T-cell (primary cell): ENCODE results near the gene NHSL2. TPM values are rescaled to one million over a fixed set of nuclear protein-coding genes. Genes with fewer than 3 reads are reported as not detected.

Experiments used
- ATAC-seq, 4 experiments: fragments of 200-7000 bp in 3 of 4; fragments of 150-1000 bp in 1 of 4; cut with Tn5 transposase; replicated peaks in 1 of 4; 1 replicate in 3 of 4; 2 replicates in 1 of 4; pipeline ENCODE4 v1.10.0; 2021; ENCODE audit warnings: moderate library complexity in 3 of 4, mild to moderate bottlenecking in 2 of 4, moderate number of reproducible peaks in 1 of 4
- CTCF ChIA-PET, 2 donors: fragments of 300-600 bp; sonication (Branson Sonifier 250); formaldehyde crosslinking; loops; one replicate each; lab custom pipeline; 2022; ENCODE audit warnings: antibody characterized with exemption in 2 of 2; lab: Charles Lee
- POLR2A ChIA-PET, 2 donors: fragments of 300-600 bp; sonication (Branson Sonifier 250); formaldehyde crosslinking; loops; one replicate each; lab custom pipeline; 2022; ENCODE audit warnings: antibody characterized with exemption in 2 of 2; lab: Charles Lee
- DNase-seq, 35 experiments: peaks; one replicate each; pipeline versions ENCODE4 v3.0.0 to v3.0.0-alpha.2; 2013 to 2023
- H3K27ac ChIP-seq: one replicate; pipeline ENCODE4 v1.5.1; 2013; ENCODE audit warnings: low read length
- H3K27me3 ChIP-seq, 2 experiments: replicated peaks in 1 of 2; 1 replicate in 1 of 2; 2 replicates in 1 of 2; pipeline versions ENCODE4 v1.6.1 to v1.7.0; 2013; ENCODE audit warnings: low read length in 1 of 2, mixed read lengths in 1 of 2; ENCODE audit not compliant: control insufficient read depth in 2 of 2, insufficient read depth in 2 of 2; ENCODE audit errors: extremely low read depth in 1 of 2
- H3K36me3 ChIP-seq, 2 donors: 1 replicate in 1 of 2; 2 replicates in 1 of 2; pipeline versions ENCODE4 v1.6.1 to v1.7.0; 2013; ENCODE audit warnings: low read length in 1 of 2; ENCODE audit not compliant: control insufficient read depth in 2 of 2, insufficient read depth in 1 of 2; ENCODE audit errors: extremely low read depth in 1 of 2
- H3K4me1 ChIP-seq, 2 experiments: 1 replicate in 1 of 2; 2 replicates in 1 of 2; pipeline versions ENCODE4 v1.6.1 to v1.7.0; 2013; ENCODE audit warnings: low read length in 2 of 2, mixed read lengths in 1 of 2; ENCODE audit not compliant: insufficient read depth in 2 of 2, control insufficient read depth in 1 of 2; ENCODE audit errors: extremely low read depth in 1 of 2
- H3K4me3 ChIP-seq, 2 donors: 1 replicate in 1 of 2; 2 replicates in 1 of 2; pipeline versions ENCODE4 v1.5.1 to v1.7.0; 2013; ENCODE audit warnings: mild to moderate bottlenecking in 2 of 2, low read length in 1 of 2, moderate library complexity in 1 of 2; ENCODE audit not compliant: control insufficient read depth in 1 of 2; ENCODE audit errors: extremely low read depth in 1 of 2
- H3K9me3 ChIP-seq: 2 replicates; pipeline ENCODE4 v1.7.0; 2013
- H3K27ac Mint-ChIP-seq, 2 donors: one replicate each; pipeline ENCODE4 v1.8.0; 2020 to 2021; ENCODE audit warnings: mild to moderate bottlenecking in 2 of 2, mixed read lengths in 2 of 2
- H3K27me3 Mint-ChIP-seq, 2 donors: one replicate each; pipeline ENCODE4 v1.8.0; 2021 to 2022; ENCODE audit warnings: mixed read lengths in 2 of 2
- H3K36me3 Mint-ChIP-seq: one replicate; pipeline ENCODE4 v1.8.0; 2021; ENCODE audit warnings: mixed read lengths
- H3K4me1 Mint-ChIP-seq, 3 donors: one replicate each; pipeline ENCODE4 v1.8.0; 2020 to 2022; ENCODE audit warnings: mixed read lengths in 3 of 3, mild to moderate bottlenecking in 1 of 3
- H3K4me3 Mint-ChIP-seq, 3 donors: one replicate each; pipeline ENCODE4 v1.8.0; 2020 to 2022; ENCODE audit warnings: mild to moderate bottlenecking in 3 of 3, mixed read lengths in 3 of 3, moderate library complexity in 3 of 3
- H3K9me3 Mint-ChIP-seq, 3 donors: one replicate each; pipeline ENCODE4 v1.8.0; 2020 to 2022; ENCODE audit warnings: mixed read lengths in 3 of 3
- WGBS: methylation state at CpG from one replicate; pipeline ENCODE4 v1.1.5; 2013; ENCODE audit warnings: missing lambda C conversion rate; ENCODE audit not compliant: insufficient coverage; 5-methylcytosine and 5-hydroxymethylcytosine counted together
- total RNA-seq, 35 experiments: library from RNA in 6 of 35; stranded (reverse) in 6 of 35; fragments of 120-200 nt in 1 of 35; gene quantifications; one replicate each; pipeline versions ENCODE4 v1.2.1 to v1.2.4 and lab custom pipeline; 2013 to 2026

NHSL2 gene
- total RNA-seq, 5 donors from 2014 or later (not counting 1 experiment from before 2014, with no cell fraction given), result 3.3 to 11.7 (median 8.1) TPM

DNA sequence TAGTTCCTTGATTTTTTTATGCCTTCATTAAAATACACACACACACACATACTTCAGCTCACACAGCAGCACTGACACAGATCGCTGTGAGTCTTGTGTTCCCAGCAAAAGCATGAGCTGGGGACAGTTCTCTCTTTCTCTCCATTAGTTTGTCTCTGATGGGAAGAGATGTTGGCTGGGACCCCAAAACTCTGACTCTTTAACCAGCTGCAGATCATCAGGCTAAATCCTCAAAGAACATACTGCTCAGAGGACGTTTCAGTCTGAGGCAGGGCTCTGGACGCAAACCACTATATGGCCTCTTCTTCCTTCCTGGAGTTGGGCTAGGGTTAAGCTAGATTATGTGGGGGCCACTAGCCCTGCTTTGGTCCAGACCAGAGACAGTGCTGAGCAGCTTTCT is 109.6 kb downstream of the NHSL2 start:
- no peaks in the 10 kb centered on the region for H3K36me3 ChIP-seq
- H3K27me3 ChIP-seq, result peaks cover 2 to 11% of the 10 kb centered on the region in 2 experiments
- DNase-seq (no peak), ATAC-seq (no peak)
- Mint-ChIP-seq H3K27ac (no peak overlapping the region), H3K4me3 (no peak overlapping the region), H3K27me3 (peaks cover 0 to 57% of the 10 kb centered on the region in 2 donors), H3K4me1 (peaks cover 6 to 26% (median 14%) of the 10 kb centered on the region in 3 donors), H3K9me3 (no peaks in the 10 kb centered on the region), H3K36me3 (no peaks in the 10 kb centered on the region)
- ChIA-PET CTCF (interaction anchor here in 1 of 2 donors (2.8 kb wide), 1 partner anchor 106 kb away, joined by 20 read pairs; no protein-coding TSS in a partner anchor), POLR2A (no interaction called here)
- no peak overlapping the region for H3K27ac ChIP-seq
- H3K4me1 ChIP-seq, result peaks cover 0 to 20% of the 10 kb centered on the region in 2 experiments
- H3K4me3 ChIP-seq, result no peak overlapping the region
- WGBS, result no CpG with 5 or more reads among the region's 3 CpGs
- no peaks in the 10 kb centered on the region for H3K9me3 ChIP-seq

DNA sequence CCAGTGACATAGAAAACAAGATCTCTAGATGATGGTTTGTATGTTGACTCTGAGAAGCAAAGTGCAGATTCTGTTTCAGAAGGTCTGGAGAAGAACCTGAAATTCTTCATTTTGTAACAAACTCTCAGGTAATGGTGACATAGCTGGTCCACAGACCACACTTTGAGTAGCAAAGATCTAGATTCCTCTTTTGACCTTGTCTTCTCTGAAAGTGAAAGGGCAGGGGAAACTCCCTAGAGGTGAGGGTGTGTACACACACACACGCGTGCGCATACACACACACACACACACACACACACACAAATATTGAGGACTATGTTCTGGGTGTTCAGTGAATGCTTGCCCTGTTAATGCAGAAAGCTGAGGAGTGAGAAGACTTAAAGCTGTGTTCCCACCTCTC is 110.1 kb downstream of the NHSL2 start:
- Histone ChIP-seq H3K27me3 (peaks cover 2 to 11% of the 10 kb centered on the region in 2 experiments), H3K9me3 (no peaks in the 10 kb centered on the region), H3K4me1 (peaks cover 0 to 20% of the 10 kb centered on the region in 2 experiments), H3K27ac (no peak overlapping the region), H3K4me3 (no peak overlapping the region), H3K36me3 (no peaks in the 10 kb centered on the region)
- ChIA-PET POLR2A (no interaction called here), CTCF (interaction anchor here in 1 of 2 donors (2.1 to 2.8 kb wide), 2 partner anchors 11 to 105 kb away, joined by 8 to 20 read pairs; no protein-coding TSS in a partner anchor)
- Mint-ChIP-seq H3K36me3 (no peaks in the 10 kb centered on the region), H3K4me3 (no peak overlapping the region), H3K27ac (no peak overlapping the region), H3K9me3 (no peaks in the 10 kb centered on the region), H3K4me1 (peaks cover 6 to 26% (median 14%) of the 10 kb centered on the region in 3 donors), H3K27me3 (peaks cover 0 to 55% of the 10 kb centered on the region in 2 donors)
- peak in 1 of 35 experiments; percentile 29 for DNase-seq
- WGBS, result no CpG with 5 or more reads among the region's 3 CpGs
- ATAC-seq, result no peak

DNA sequence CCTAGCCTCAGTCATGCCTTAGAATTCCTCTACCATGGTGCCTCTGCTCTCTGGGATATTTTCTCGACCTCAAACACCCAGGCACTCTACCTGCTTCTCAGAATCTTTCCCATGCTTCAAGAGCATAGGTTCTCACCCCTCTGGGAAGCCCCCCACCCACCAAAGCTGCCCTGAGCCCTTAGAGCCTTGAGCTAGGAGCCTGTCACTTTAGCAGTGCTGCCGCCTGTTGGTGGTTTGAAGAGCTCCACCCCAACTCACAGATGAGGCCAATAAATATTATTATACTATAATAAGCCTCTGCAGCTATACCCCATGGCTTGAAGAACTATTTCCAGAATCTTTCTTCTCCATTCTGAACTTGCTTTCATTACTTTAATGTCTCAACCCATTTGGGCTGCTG is 111.3 kb downstream of the NHSL2 start:
- POLR2A ChIA-PET, result no interaction called here
- no CpG with 5 or more reads among the region's 2 CpGs for WGBS
- Mint-ChIP-seq H3K9me3 (no peaks in the 10 kb centered on the region), H3K27me3 (peaks cover 0 to 45% of the 10 kb centered on the region in 2 donors), H3K36me3 (no peaks in the 10 kb centered on the region), H3K4me3 (no peak overlapping the region), H3K27ac (no peak overlapping the region), H3K4me1 (peaks cover 6 to 32% (median 18%) of the 10 kb centered on the region in 3 donors)
- Histone ChIP-seq H3K36me3 (no peaks in the 10 kb centered on the region), H3K4me1 (peaks cover 0 to 27% of the 10 kb centered on the region in 2 experiments), H3K27ac (no peak overlapping the region), H3K4me3 (no peak overlapping the region), H3K9me3 (no peaks in the 10 kb centered on the region), H3K27me3 (peaks cover 2 to 10% of the 10 kb centered on the region in 2 experiments)
- CTCF ChIA-PET, result interaction anchor here in 1 of 2 donors (0.6 to 2.8 kb wide), 6 partner anchors 9 to 104 kb away, joined by 3 to 20 read pairs (median 4); no protein-coding TSS in a partner anchor
- no peak for ATAC-seq
- DNase-seq, result peak in 9 of 35 experiments; percentile 1 to 41 (median 7)

DNA sequence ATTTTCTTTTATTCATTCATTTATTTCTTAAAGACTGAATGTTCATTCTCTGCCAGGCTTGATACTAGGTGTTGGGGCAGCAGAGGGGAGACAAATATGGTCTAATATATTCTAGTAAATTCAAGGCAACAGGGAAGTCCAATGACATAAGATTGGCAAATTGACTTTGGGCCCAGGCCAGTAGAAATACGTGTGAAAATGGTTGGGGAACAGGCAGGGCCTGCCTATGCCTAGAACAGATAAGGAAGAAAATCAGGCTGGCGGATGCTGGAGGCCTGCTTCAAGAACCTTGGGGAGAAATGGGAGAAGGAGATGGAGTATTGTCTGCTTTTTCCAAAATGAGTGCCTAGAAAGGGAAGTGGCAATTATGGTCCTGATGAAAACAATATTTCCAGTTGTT is 112.4 kb downstream of the NHSL2 start:
- ChIA-PET POLR2A (no interaction called here), CTCF (interaction anchor here in 1 of 2 donors (0.6 kb wide), 1 partner anchor 76 kb away, joined by 7 read pairs; no protein-coding TSS in a partner anchor)
- Histone ChIP-seq H3K27ac (no peak overlapping the region), H3K36me3 (no peaks in the 10 kb centered on the region), H3K4me1 (peaks cover 0 to 26% of the 10 kb centered on the region in 2 experiments), H3K4me3 (no peak overlapping the region), H3K27me3 (peaks cover 0 to 3% of the 10 kb centered on the region in 2 experiments), H3K9me3 (no peaks in the 10 kb centered on the region)
- DNase-seq, result no peak
- H3K4me1 Mint-ChIP-seq, result peaks cover 6 to 30% (median 17%) of the 10 kb centered on the region in 3 donors
- no peak overlapping the region for H3K4me3 Mint-ChIP-seq
- no peak overlapping the region for H3K27ac Mint-ChIP-seq
- no peaks in the 10 kb centered on the region for H3K36me3 Mint-ChIP-seq
- peaks cover 0 to 42% of the 10 kb centered on the region in 2 donors for H3K27me3 Mint-ChIP-seq
- 83% methylated on average over 2 of the region's 2 CpGs for WGBS
- ATAC-seq, result no peak
- no peaks in the 10 kb centered on the region for H3K9me3 Mint-ChIP-seq

DNA sequence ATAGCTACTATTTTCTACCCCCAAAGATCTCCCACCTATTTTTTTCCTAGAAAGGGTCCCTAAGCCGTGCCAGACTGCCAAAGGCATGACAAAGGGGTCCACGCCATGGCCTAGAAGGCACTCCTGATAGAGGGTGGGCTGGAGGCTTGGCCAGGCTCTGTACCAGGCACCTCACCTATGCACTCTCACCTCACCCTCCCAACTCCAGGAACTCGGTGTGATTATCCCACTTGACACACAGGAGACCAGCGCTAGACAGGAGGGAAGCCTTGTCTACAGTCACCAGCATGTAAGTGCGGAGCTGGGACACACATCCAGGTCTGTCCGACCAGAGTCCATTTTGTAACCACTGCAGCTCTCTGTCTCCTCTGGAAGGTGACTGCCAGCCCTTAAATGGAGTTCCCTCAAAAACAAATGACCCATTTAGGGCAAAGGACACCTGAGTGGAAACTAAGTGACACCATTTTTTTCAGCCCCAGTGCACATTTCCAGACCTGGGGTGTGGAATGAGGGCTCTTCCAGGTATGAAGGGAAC is 114.7 kb downstream of the NHSL2 start:
- peaks cover 0 to 16% of the 10 kb centered on the region in 2 experiments for H3K4me1 ChIP-seq
- no peaks in the 10 kb centered on the region for H3K36me3 ChIP-seq
- H3K27me3 ChIP-seq, result peaks cover 0 to 2% of the 10 kb centered on the region in 2 experiments
- POLR2A ChIA-PET, result no interaction called here
- CTCF ChIA-PET, result interaction anchor here in 1 of 2 donors (1.7 kb wide), 1 partner anchor 105 kb away, joined by 3 read pairs; no protein-coding TSS in a partner anchor
- H3K27ac ChIP-seq, result no peak overlapping the region
- Mint-ChIP-seq H3K4me3 (no peak overlapping the region), H3K27me3 (peaks cover 0 to 38% of the 10 kb centered on the region in 2 donors), H3K4me1 (peaks cover 6 to 20% (median 13%) of the 10 kb centered on the region in 3 donors), H3K9me3 (no peaks in the 10 kb centered on the region), H3K36me3 (no peaks in the 10 kb centered on the region), H3K27ac (no peak overlapping the region)
- DNase-seq (no peak), ATAC-seq (no peak)
- H3K9me3 ChIP-seq, result no peaks in the 10 kb centered on the region
- 86% methylated on average over 3 of the region's 6 CpGs for WGBS
- no peak overlapping the region for H3K4me3 ChIP-seq

- Histone ChIP-seq H3K4me3 (no peak overlapping the region), H3K27me3 (peaks cover 0 to 2% of the 10 kb centered on the region in 2 experiments), H3K36me3 (no peaks in the 10 kb centered on the region), H3K4me1 (peaks cover 0 to 13% of the 10 kb centered on the region in 2 experiments), H3K9me3 (no peaks in the 10 kb centered on the region), H3K27ac (no peak overlapping the region)
- Mint-ChIP-seq H3K27ac (peak overlapping the region in 1 of 2 donors; percentile 66), H3K36me3 (no peaks in the 10 kb centered on the region), H3K4me1 (peaks cover 5 to 10% (median 7%) of the 10 kb centered on the region in 3 donors), H3K9me3 (no peaks in the 10 kb centered on the region), H3K4me3 (no peak overlapping the region), H3K27me3 (peaks cover 0 to 28% of the 10 kb centered on the region in 2 donors)
- POLR2A ChIA-PET, result no interaction called here
- peak in 1 of 35 experiments; percentile 22 for DNase-seq
- CTCF ChIA-PET, result no interaction called here
- peak in 1 of 4 experiments; percentile 26 for ATAC-seq
- no CpG with 5 or more reads among the region's 3 CpGs for WGBS
Observed at GRCh38 chrX:72026341-72027023, 115.8 kb downstream of the NHSL2 start.
